M059J (cell line): ENCODE results near the gene NPC2. TPM values are rescaled to one million over a fixed set of nuclear protein-coding genes. Genes with fewer than 3 reads are reported as not detected.
A peak's percentile ranks its signal among the peaks of the same experiment; 100 is the strongest.

Experiments
- DNase-seq: peaks from one replicate; pipeline ENCODE4 v3.0.0-alpha.2; 2012; ENCODE audit warnings: low read depth
- total RNA-seq: library from RNA; depleted of rRNA; stranded (reverse); fragments of >200 nt; shearing (Covaris generic); gene quantifications from 2 replicates; pipeline ENCODE4 v1.2.3, GENCODE V29; 2014

The NPC2 gene
- total RNA-seq, 1 experiment from 2014 or later, result 390 TPM

- no peak for DNase-seq
Measured at GRCh38 chr14:74519316-74520074, 26.4 kb upstream of the NPC2 start.

GRCh38 chr14:74518221-74518620 lies 25.1 kb upstream of the NPC2 start:
- DNase-seq, result no peak

- DNase-seq, result no peak
Measured at GRCh38 chr14:74517731-74518130, 24.6 kb upstream of the NPC2 start.

GRCh38 chr14:74516451-74517160 lies 23.5 kb upstream of the NPC2 start:
- DNase-seq, result peak; percentile 71

GRCh38 chr14:74515891-74516412 lies 22.8 kb upstream of the NPC2 start:
- DNase-seq, result no peak

- DNase-seq, result peak; percentile 93
Measured at GRCh38 chr14:74514471-74514941, 21.4 kb upstream of the NPC2 start.

- DNase-seq, result no peak
Measured at GRCh38 chr14:74511966-74512830, 19.1 kb upstream of the NPC2 start.

- DNase-seq, result peak; percentile 62
Measured at GRCh38 chr14:74510959-74511409, 17.9 kb upstream of the NPC2 start.

GRCh38 chr14:74510223-74510931 lies 17.3 kb upstream of the NPC2 start:
- peak; percentile 55 for DNase-seq

GRCh38 chr14:74509587-74510222 lies 16.6 kb upstream of the NPC2 start:
- DNase-seq, result no peak

GRCh38 chr14:74508844-74509428 lies 15.8 kb upstream of the NPC2 start:
- DNase-seq, result no peak

- DNase-seq, result no peak
Measured at GRCh38 chr14:74508292-74508731, 15.2 kb upstream of the NPC2 start.

- DNase-seq, result no peak
Measured at GRCh38 chr14:74507840-74508239, 14.7 kb upstream of the NPC2 start.

GRCh38 chr14:74507085-74507484 lies 14.0 kb upstream of the NPC2 start:
- DNase-seq, result no peak

GRCh38 chr14:74506411-74506851 lies 13.3 kb upstream of the NPC2 start:
- DNase-seq, result no peak

- no peak for DNase-seq
Measured at GRCh38 chr14:74505831-74506230, 12.7 kb upstream of the NPC2 start.

- no peak for DNase-seq
Measured at GRCh38 chr14:74504874-74505720, 12.0 kb upstream of the NPC2 start.

GRCh38 chr14:74504412-74504811 lies 11.3 kb upstream of the NPC2 start:
- DNase-seq, result no peak

GRCh38 chr14:74503938-74504335 lies 10.8 kb upstream of the NPC2 start:
- no peak for DNase-seq
